Measurements from ENCODE around the gene NID1. TPM values are rescaled to one million over a fixed set of nuclear protein-coding genes. Genes with fewer than 3 reads are reported as not detected.

NID1 gene
- total RNA-seq, 1 donor from 2014 or later, result 32.5 TPM

GRCh38 chr1:236039740-236040685 lies 24.9 kb downstream of the NID1 start:
- H3K36me3 Mint-ChIP-seq, result peaks cover 12% of the 10 kb centered on the region
- no peak overlapping the region for H3K4me3 ChIP-seq
- no peaks in the 10 kb centered on the region for H3K36me3 ChIP-seq
- no peak overlapping the region for H2AFZ ChIP-seq (replicated peaks)
- H3K27me3 Mint-ChIP-seq (ENCODE audit: insufficient read depth, low read depth), result peaks cover 2% of the 10 kb centered on the region
- H3K4me3 Mint-ChIP-seq, result no peak overlapping the region
- no peak overlapping the region for H3K27ac ChIP-seq
- no peaks in the 10 kb centered on the region for H3K79me2 ChIP-seq (ENCODE audit: low read depth)
- no peaks in the 10 kb centered on the region for H4K20me1 ChIP-seq (ENCODE audit: low read depth)
- no peaks in the 10 kb centered on the region for H3K9me3 ChIP-seq (ENCODE audit: low read depth)
- no peak overlapping the region for H3K27ac Mint-ChIP-seq
- TF ChIP-seq EZH2phosphoT487 (IDR thresholded peaks at IDR 0.05), result no peak
- TF ChIP-seq CTCF (IDR thresholded peaks at IDR 0.05), result no peak
- TF ChIP-seq EZH2 (IDR thresholded peaks at IDR 0.05), result no peak
- H3F3A ChIP-seq (ENCODE audit: low read depth), result no peaks in the 10 kb centered on the region
- H3K9me3 Mint-ChIP-seq, result no peaks in the 10 kb centered on the region
- H3K4me1 ChIP-seq, result peaks cover 4% of the 10 kb centered on the region
- no peak for DNase-seq (ENCODE audit: low spot score)
- peaks cover 8% of the 10 kb centered on the region for H3K4me1 Mint-ChIP-seq
- H3K27me3 ChIP-seq, result no peaks in the 10 kb centered on the region
- no peak overlapping the region for H3K4me2 ChIP-seq
- no peak overlapping the region for H3K9ac ChIP-seq

DNA sequence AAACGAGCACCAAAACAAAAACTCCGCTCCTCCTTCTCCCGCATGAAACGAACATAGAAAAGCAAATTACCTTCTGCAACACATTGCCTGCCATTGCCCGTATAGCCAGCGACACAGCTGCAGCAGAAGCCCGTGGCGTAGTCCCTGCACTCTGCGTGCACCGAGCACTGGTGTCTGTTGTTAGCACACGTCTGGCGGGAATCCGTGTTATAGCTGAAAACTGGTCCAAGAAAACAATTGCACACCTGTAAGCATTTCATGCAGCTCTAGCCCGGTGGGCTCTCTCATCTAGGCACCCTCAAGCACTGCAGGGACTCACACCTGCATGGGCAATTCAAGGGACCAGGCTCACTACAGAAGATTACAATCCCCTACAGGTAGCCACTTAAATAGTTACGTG lies 26.9 kb downstream of the NID1 start:
- H3K4me3 Mint-ChIP-seq, result no peak overlapping the region
- DNase-seq (ENCODE audit: low spot score), result no peak
- Histone ChIP-seq H3F3A (ENCODE audit: low read depth) (no peaks in the 10 kb centered on the region), H3K4me2 (no peak overlapping the region), H3K79me2 (ENCODE audit: low read depth) (no peaks in the 10 kb centered on the region), H3K4me3 (no peak overlapping the region), H4K20me1 (ENCODE audit: low read depth) (no peaks in the 10 kb centered on the region), H3K9me3 (ENCODE audit: low read depth) (no peaks in the 10 kb centered on the region), H3K36me3 (no peaks in the 10 kb centered on the region), H3K4me1 (peaks cover 4% of the 10 kb centered on the region), H2AFZ (replicated peaks) (no peak overlapping the region), H3K27me3 (no peaks in the 10 kb centered on the region), H3K9ac (no peak overlapping the region), H3K27ac (no peak overlapping the region)
- no peak for TF ChIP-seq CTCF (IDR thresholded peaks at IDR 0.05)
- no peak for TF ChIP-seq EZH2 (IDR thresholded peaks at IDR 0.05)
- TF ChIP-seq EZH2phosphoT487 (IDR thresholded peaks at IDR 0.05), result no peak
- H3K27me3 Mint-ChIP-seq (ENCODE audit: insufficient read depth, low read depth), result no peaks in the 10 kb centered on the region
- H3K9me3 Mint-ChIP-seq, result no peaks in the 10 kb centered on the region
- no peak overlapping the region for H3K27ac Mint-ChIP-seq
- peaks cover 14% of the 10 kb centered on the region for H3K36me3 Mint-ChIP-seq
- peaks cover 8% of the 10 kb centered on the region for H3K4me1 Mint-ChIP-seq

DNA sequence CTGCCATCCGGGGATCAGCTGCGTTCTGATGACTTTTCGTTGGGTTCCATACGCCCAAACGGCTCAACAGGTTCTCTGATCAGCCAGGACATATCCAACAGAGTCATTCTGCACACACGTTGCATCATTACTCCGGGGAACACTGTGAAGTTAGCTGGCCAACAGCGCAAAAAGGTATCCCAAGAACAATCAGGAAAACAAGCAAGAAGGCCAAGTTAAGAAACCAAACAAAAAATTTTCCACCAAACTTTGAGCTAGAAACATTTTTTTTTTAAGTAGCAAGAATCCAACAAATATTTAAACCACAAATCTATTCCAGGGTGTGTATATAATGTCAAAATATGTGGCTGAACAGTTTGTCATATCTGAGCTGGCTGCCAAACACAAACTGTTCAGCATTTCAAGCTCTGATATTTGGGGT lies 29.2 kb downstream of the NID1 start:
- H3K27me3 Mint-ChIP-seq (ENCODE audit: insufficient read depth, low read depth), result no peaks in the 10 kb centered on the region
- no peak for TF ChIP-seq CTCF (IDR thresholded peaks at IDR 0.05)
- no peak for TF ChIP-seq EZH2 (IDR thresholded peaks at IDR 0.05)
- no peak for TF ChIP-seq EZH2phosphoT487 (IDR thresholded peaks at IDR 0.05)

More for the DNA sequence above, 29.2 kb downstream of the NID1 start:
- Histone ChIP-seq H3K4me3 (no peak overlapping the region), H2AFZ (replicated peaks) (no peak overlapping the region), H3K9me3 (ENCODE audit: low read depth) (no peaks in the 10 kb centered on the region), H3K36me3 (no peaks in the 10 kb centered on the region), H3K4me1 (peaks cover 4% of the 10 kb centered on the region), H3K27ac (no peak overlapping the region), H4K20me1 (ENCODE audit: low read depth) (no peaks in the 10 kb centered on the region), H3K4me2 (no peak overlapping the region), H3K9ac (no peak overlapping the region), H3K27me3 (no peaks in the 10 kb centered on the region), H3K79me2 (ENCODE audit: low read depth) (no peaks in the 10 kb centered on the region), H3F3A (ENCODE audit: low read depth) (no peaks in the 10 kb centered on the region)
- no peak for DNase-seq (ENCODE audit: low spot score)
- H3K4me3 Mint-ChIP-seq, result no peak overlapping the region
- H3K27ac Mint-ChIP-seq, result no peak overlapping the region
- H3K36me3 Mint-ChIP-seq, result peaks cover 4% of the 10 kb centered on the region
- H3K9me3 Mint-ChIP-seq, result no peaks in the 10 kb centered on the region
- H3K4me1 Mint-ChIP-seq, result peaks cover 8% of the 10 kb centered on the region
